OCI-LY3 (cell line): Measurements from ENCODE around the gene ZBTB49.

Experiments used
- EZH2phosphoT487 ChIP-seq: fragments of 200-600 bp; shearing (Covaris generic); IDR thresholded peaks from 2 replicates; pipeline ENCODE4 v1.6.1; 2018; ENCODE audit warnings: antibody characterized with exemption, mixed run types, low read depth
- TF ChIP-seq, protein P1 (sequence below): fragments of 200-600, 300-600 bp; sonication (generic); IDR thresholded peaks from 2 replicates; pipeline ENCODE4 v1.5.1; 2014; ENCODE audit warnings: antibody characterized with exemption, low read length, low read depth

DNA sequence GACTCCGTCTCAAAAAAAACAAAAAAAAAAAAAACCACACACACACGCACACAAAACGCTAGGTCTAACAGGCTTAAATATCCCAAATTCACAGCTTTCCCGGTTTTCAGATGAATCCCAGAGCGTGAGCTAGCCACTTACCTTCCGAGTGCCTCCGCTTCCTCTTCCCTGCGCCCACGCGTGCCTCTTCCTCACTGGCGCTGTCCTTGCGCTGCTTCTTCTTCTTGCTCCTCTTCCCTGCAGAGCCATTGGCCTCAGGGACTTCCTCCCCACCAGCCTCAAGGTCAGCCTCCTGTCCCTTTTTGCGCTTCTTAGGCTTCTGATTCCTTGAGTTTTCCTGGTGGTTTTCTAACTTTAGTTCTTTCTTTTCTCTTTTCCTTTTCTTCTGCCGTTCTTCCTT lies 15.8 kb upstream of the ZBTB49 start:
- TF ChIP-seq, protein P1, sequence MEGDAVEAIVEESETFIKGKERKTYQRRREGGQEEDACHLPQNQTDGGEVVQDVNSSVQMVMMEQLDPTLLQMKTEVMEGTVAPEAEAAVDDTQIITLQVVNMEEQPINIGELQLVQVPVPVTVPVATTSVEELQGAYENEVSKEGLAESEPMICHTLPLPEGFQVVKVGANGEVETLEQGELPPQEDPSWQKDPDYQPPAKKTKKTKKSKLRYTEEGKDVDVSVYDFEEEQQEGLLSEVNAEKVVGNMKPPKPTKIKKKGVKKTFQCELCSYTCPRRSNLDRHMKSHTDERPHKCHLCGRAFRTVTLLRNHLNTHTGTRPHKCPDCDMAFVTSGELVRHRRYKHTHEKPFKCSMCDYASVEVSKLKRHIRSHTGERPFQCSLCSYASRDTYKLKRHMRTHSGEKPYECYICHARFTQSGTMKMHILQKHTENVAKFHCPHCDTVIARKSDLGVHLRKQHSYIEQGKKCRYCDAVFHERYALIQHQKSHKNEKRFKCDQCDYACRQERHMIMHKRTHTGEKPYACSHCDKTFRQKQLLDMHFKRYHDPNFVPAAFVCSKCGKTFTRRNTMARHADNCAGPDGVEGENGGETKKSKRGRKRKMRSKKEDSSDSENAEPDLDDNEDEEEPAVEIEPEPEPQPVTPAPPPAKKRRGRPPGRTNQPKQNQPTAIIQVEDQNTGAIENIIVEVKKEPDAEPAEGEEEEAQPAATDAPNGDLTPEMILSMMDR = no peak
- TF ChIP-seq EZH2phosphoT487 = no peak
